Stimulated activated CD4-positive, alpha-beta T cell treated with anti-CD3 and anti-CD28 coated beads, TNF-alpha, amount 100 ng/mL, for 24 hours (primary cell): Measurements from ENCODE around the gene CHD1.
A peak's percentile ranks its signal among the peaks of the same experiment; 100 is the strongest.

Experiments used
- DNase-seq, 3 experiments: peaks; one replicate each; pipeline ENCODE4 v3.0.0-alpha.2; 2020; ENCODE audit warnings: low read depth in 3 of 3

CHD1 gene

GRCh38 chr5:98904780-98905179 is 24.0 kb downstream of the CHD1 start:
- DNase-seq, result no peak

GRCh38 chr5:98902733-98903132 is 26.1 kb downstream of the CHD1 start:
- no peak for DNase-seq

- no peak for DNase-seq
Observed at GRCh38 chr5:98899456-98899855, 29.4 kb downstream of the CHD1 start.

- DNase-seq, result no peak
Observed at GRCh38 chr5:98898743-98899142, 30.1 kb downstream of the CHD1 start.

- no peak for DNase-seq
Observed at GRCh38 chr5:98891591-98891990, 37.2 kb downstream of the CHD1 start.

GRCh38 chr5:98880598-98880997 is 48.2 kb downstream of the CHD1 start:
- no peak for DNase-seq

- DNase-seq, result peak in 1 of 3 experiments; percentile 18
Observed at GRCh38 chr5:98880151-98880550, 48.7 kb downstream of the CHD1 start.

- no peak for DNase-seq
Observed at GRCh38 chr5:98877600-98877999, 51.2 kb downstream of the CHD1 start.

- DNase-seq, result no peak
Observed at GRCh38 chr5:98872674-98873073, 56.1 kb downstream of the CHD1 start.

GRCh38 chr5:98865690-98866089 is 63.1 kb downstream of the CHD1 start:
- no peak for DNase-seq

GRCh38 chr5:98847054-98847453 is 81.8 kb downstream of the CHD1 start:
- DNase-seq, result no peak

GRCh38 chr5:98846520-98846919 is 82.3 kb downstream of the CHD1 start:
- no peak for DNase-seq

GRCh38 chr5:98845878-98846277 is 82.9 kb downstream of the CHD1 start:
- no peak for DNase-seq

GRCh38 chr5:98844865-98845264 is 83.9 kb downstream of the CHD1 start:
- no peak for DNase-seq

- no peak for DNase-seq
Observed at GRCh38 chr5:98843481-98843880, 85.3 kb downstream of the CHD1 start.

GRCh38 chr5:98840946-98841345 is 87.9 kb downstream of the CHD1 start:
- DNase-seq, result no peak

- no peak for DNase-seq
Observed at GRCh38 chr5:98839469-98840383, 89.1 kb downstream of the CHD1 start.

- DNase-seq, result no peak
Observed at GRCh38 chr5:98836175-98836574, 92.6 kb downstream of the CHD1 start.

- DNase-seq, result no peak
Observed at GRCh38 chr5:98827588-98828284, 101.1 kb downstream of the CHD1 start.

GRCh38 chr5:98827161-98827560 is 101.6 kb downstream of the CHD1 start:
- DNase-seq, result no peak

- DNase-seq, result no peak
Observed at GRCh38 chr5:98825582-98826375, 103.0 kb downstream of the CHD1 start.

- DNase-seq, result no peak
Observed at GRCh38 chr5:98816582-98817222, 112.1 kb downstream of the CHD1 start.
